HK-2 (cell line): ENCODE results near the gene GATAD2A.

Experiments
- DNase-seq: peaks from one replicate; pipeline ENCODE4 v3.0.0-alpha.2; 2018; ENCODE audit not compliant: unreplicated experiment

GATAD2A gene

DNA sequence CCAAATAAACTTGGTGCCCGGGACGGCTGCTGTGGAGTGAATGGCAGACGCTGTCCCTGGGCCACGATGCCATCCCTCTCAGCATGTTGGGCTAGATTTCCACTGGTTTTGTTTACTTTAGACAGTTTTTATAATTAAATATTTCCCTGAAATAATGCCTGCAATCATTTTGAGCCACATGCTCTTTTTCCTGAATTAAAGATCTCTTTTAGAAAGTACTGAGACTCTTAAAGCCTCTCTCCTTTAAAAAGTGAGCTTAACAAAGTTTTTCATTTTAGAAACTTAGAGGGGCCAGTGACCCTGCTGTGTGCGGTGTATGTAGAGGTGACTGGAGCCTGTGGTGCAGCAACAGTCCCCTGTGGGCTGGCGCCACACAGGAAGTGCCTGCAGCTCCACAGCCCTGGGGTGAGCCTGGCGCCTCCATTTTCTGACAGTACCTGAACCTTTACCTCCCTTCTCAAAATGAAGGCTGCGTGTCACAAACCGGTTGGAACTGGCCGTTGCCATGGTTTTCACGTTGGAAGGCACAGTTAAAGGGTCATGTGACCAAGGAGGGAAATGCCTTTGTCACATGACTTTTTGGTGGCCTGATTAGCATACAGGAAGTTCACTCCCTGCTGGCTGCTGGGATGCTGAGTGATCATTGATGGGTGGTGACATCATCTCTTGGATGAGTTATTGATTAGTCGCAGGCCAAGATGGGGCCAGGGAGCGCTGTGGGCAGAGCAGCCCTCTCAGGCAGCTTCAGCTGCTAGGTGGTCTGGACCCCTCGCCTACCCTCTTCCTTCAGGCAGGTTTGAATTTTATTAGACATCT, 83.6 kb downstream of the GATAD2A start:
- DNase-seq: peak; percentile 93

DNA sequence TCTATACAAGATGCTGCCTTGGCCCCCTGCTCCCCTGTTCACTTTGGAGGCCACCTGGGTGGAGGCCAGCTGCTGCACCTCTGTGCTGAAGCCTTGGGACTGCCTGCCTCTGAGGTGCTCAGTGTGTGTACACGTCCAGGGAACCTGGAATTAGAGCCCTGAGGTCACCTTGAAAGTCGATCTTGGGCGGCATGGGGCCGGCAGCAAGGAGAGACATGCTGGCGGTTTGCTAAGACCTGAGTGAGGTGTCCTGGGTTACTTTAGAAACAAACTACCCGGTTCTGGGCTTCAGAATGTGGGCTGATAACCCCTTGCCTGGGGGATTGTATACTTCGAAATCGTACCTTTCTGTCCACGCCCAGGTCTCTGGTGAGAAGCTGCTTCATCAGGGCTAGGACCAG, 84.3 kb downstream of the GATAD2A start:
- no peak for DNase-seq

GRCh38 chr19:19490214-19490968, 84.9 kb downstream of the GATAD2A start:
- peak; percentile 79 for DNase-seq

DNA sequence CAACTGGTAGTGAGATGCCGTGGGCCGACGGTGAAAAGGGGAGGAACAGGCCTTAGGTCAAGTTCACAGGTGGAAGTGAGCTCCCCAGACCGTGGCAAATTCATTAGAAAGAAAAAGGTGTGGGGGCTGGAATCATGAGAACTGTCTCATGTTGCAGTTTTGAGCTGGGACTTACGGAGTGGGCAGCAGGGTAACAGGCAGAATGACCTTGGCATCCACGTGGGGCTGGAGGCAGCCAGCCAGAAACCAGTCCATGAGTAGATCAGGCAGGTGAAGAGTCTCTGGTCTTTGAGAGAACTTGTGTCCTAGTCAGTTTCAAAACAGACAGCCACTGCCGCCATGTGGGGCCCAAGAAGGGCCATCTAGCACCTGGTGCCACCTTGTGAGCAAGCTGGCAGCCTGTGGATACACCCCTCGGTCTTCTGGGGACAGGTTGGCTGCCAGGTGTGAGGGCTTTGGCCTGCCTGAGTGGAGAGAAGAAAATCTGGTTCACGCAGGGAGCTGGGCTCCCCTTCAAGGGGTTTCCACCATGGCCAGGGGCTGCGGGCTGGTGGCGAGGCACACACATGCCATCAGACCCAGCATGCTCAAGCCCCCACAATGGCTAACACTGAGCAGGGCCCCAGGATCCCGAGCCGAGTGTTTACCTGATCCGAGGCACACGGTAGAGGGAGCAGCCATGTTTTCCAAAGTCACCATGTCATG, 86.0 kb downstream of the GATAD2A start:
- no peak for DNase-seq

DNA sequence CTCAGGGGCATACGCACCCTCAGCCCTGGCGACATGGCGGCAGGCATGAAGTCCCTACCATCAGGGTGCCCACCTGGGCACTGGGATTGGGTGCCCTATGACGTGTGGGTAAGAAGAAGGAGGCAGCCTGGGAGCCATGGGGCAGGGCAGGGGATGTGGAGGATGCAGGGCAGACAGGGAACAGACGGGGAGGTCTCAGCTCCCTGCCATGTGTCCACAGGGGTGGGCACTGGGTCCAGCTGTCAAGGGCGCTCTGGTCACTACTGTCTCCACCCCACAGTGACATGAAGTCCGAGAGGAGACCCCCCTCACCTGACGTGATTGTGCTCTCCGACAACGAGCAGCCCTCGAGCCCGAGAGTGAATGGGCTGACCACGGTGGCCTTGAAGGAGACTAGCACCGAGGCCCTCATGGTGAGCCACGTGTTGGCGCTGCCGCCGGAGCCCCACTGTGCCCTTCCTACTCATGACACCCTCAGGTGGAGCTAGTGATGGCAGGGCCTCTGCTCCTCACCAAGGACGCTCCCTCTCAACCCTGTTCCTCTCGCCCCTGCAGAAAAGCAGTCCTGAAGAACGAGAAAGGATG, 86.6 kb downstream of the GATAD2A start:
- no peak for DNase-seq

- DNase-seq: no peak
Measured at GRCh38 chr19:19493841-19494546, 88.5 kb downstream of the GATAD2A start.

DNA sequence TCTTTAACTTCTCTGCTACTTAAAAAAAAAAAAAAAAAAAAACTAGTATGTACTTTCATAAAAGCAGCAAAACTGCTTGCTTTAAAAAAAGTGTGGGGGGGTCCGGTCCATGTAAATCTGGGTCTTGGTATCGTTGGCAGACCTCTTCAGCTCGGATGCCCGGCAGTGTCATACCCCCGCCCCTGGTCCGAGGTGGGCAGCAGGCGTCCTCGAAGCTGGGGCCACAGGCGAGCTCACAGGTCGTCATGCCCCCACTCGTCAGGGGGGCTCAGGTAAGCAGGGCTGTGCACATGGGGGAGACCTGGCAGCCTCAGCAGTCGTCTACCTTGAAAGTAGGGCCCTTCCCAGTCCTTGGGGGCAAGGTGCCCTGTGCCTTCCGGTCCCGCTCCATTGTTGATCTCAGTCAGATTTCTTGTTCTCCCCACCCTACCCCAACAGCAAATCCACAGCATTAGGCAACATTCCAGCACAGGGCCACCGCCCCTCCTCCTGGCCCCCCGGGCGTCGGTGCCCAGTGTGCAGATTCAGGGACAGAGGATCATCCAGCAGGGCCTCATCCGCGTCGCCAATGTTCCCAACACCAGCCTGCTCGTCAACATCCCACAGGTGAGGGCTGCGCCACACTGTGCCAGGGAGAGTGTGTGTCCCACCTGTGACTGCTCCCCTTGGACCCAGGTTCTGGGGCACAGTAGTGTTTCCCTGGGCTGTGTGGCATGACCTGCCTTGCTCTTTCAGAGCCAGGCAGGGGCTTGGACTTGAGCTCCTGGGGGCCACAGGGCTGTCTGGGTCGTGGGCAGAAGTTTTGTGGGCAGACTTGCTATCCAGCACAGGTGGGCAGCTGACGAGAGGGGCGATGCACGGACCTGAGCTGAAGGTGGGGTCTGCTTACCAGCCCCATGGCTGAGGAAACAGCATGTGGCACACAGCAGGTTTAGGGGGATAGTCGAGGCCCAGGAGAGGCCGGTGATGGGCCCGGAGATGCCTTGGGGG, 90.4 kb downstream of the GATAD2A start:
- no peak for DNase-seq

GRCh38 chr19:19498255-19498991, 92.9 kb downstream of the GATAD2A start:
- DNase-seq: no peak

DNA sequence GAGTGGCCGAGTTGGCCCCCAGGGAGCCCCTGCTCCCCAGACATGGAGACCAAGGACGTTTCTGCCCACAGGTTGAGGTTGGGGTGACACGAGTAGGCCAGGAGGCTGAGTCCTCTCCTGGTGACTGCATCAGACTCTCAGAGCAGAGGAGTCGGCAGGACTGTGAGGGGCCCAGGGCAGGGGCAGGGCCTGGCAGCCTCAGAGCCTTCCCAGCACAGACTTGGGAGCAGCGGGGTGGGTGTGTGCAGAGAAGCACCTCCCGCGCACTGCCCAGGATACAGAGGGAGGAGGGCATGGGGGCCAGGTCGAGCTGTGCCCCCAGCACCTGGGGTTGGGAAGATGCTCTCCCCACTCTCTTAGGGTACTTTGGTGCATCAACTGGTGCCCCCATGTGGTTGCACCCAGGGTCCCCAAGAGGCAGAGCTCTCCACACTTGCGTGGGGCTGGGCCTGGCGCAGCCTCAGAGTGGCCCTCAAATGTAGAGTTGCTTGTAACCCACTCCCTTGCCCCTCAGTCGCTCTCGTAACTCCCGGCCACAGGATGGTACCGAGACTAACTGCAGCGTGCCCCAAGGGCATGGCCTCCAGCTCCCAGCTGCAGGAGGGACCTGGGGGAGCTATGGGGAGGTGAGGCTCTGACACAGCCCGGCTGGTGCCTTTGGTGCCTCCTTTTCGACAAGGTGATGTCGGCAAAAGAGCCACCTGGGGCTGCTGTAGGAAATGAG, 94.0 kb downstream of the GATAD2A start:
- no peak for DNase-seq

GRCh38 chr19:19500975-19501644, 95.6 kb downstream of the GATAD2A start:
- no peak for DNase-seq

DNA sequence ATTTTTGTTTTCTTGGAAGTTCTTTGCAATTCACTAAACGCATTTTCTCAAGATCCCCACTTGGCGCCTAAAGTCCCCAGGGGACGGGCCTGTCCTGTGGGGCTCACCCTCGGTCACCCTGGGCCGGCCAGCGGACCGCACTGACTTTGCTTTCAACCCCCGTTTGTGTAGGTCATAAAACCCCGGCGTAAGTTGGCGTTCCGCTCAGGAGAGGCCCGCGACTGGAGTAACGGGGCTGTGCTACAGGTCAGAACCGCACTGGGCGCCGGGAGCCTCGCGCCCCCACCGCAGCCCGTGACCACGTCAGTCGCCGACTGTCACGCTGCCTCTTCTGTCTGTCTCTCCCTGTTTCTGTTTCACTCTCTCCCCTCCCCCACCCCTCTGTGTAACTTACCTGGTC, 96.3 kb downstream of the GATAD2A start:
- DNase-seq: no peak

GRCh38 chr19:19502281-19502680, 96.8 kb downstream of the GATAD2A start:
- DNase-seq: no peak

DNA sequence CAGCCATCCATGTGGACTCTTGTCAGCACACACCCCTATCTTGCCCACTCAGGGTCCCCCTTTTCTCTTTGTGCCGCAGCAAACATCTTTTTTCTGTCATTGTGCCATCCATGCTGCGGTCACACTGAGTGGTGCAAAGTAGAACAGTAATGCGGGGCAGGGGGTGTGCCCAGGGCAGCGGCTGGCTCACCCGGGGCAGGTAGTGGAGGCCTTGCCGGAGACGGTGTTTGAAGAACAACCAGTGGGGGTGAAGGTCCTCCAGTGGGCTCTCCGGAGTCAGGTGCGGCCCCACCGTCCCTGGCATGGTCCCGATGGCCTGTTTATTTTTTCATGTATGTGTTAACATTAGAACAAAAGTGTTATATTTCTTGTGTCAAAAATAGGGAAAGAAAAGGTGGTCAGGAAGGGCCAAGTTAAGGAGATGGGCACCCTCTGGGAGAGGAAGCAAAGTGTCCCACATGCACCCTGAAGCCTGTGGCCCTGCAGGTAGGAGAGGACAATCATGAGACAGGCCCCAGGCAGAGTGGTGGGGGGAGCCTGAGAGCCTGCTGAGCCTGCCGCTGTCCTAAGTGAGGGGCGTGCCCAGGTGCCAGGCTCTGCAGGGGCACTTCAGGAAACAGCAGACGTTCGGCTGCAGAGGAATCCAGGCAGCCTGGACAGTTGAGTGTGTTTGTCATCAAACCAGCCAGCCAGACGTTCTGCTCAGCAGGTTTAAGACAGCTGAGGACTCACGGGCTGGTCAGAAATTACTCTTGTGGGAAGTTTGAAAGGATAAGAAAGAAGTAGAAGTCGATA, 97.5 kb downstream of the GATAD2A start:
- DNase-seq: no peak

GRCh38 chr19:19504754-19505668, 99.5 kb downstream of the GATAD2A start:
- no peak for DNase-seq

- DNase-seq: no peak
Measured at GRCh38 chr19:19505669-19506326, 100.3 kb downstream of the GATAD2A start.

DNA sequence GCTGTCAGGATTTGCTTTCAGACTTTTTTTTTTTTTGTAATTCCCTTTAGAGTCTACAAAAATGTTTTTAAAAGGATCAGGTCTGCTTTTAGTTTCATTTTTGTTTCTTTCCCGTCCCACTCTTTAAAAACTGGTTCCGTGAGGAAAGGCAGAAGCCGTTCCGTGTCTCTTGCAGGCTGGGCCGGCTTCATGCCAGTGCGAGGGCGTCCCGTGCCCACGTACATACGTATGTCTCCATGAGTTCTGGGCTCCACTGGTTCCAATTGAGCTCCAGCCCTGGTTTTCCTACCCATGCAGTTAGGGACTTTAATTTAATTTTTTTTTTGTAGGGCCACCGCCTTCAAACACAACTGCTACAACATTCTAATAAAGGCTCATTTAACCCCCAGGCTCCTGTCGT, 101.1 kb downstream of the GATAD2A start:
- no peak for DNase-seq
